Amniotic stem cell (primary cell): ENCODE results near the gene ANKRD65.
"Not testable (repeated sequence)": the region's sequence is repeated elsewhere in the genome, so short reads cannot be mapped to it uniquely, and the experiment has no call there.

Experiments used
- DNase-seq: peaks from one replicate; lab custom pipeline; 2025; lab: John Stamatoyannopoulos, UW

The ANKRD65 gene

GRCh38 chr1:1421147-1421906, at the start of gene ANKRD65:
Gene ANKRD65 (minus strand): TSS chr1:1421276. CDS start chr1:1421005, 271 bp downstream.
- DNase-seq: no peak

GRCh38 chr1:1468196-1468985, 47.3 kb upstream of the ANKRD65 start:
- not testable (repeated sequence) for DNase-seq

- DNase-seq: no peak
These were observed 42.2 kb upstream of the ANKRD65 start for GRCh38 chr1:1463312-1463711.

- no peak for DNase-seq
These were observed 41.4 kb upstream of the ANKRD65 start for GRCh38 chr1:1462318-1462966.

GRCh38 chr1:1461721-1462317, 40.7 kb upstream of the ANKRD65 start:
- DNase-seq: no peak

- no peak for DNase-seq
These were observed 39.6 kb upstream of the ANKRD65 start for GRCh38 chr1:1460540-1461130.

GRCh38 chr1:1459711-1460110, 38.6 kb upstream of the ANKRD65 start:
- not testable (repeated sequence) for DNase-seq

- not testable (repeated sequence) for DNase-seq
These were observed 38.1 kb upstream of the ANKRD65 start for GRCh38 chr1:1459156-1459555.

GRCh38 chr1:1456683-1457255, 35.7 kb upstream of the ANKRD65 start:
- DNase-seq: not testable (repeated sequence)

- not testable (repeated sequence) for DNase-seq
These were observed 34.9 kb upstream of the ANKRD65 start for GRCh38 chr1:1455934-1456333.

- no peak for DNase-seq
These were observed 34.3 kb upstream of the ANKRD65 start for GRCh38 chr1:1455366-1455884.

GRCh38 chr1:1454286-1455056, 33.4 kb upstream of the ANKRD65 start:
- DNase-seq: not testable (repeated sequence)

- DNase-seq: no peak
These were observed 31.8 kb upstream of the ANKRD65 start for GRCh38 chr1:1452882-1453281.

GRCh38 chr1:1452365-1452739, 31.3 kb upstream of the ANKRD65 start:
- not testable (repeated sequence) for DNase-seq

- DNase-seq: no peak
These were observed 30.8 kb upstream of the ANKRD65 start for GRCh38 chr1:1451696-1452364.

- DNase-seq: not testable (repeated sequence)
These were observed 29.5 kb upstream of the ANKRD65 start for GRCh38 chr1:1450616-1451015.

GRCh38 chr1:1449099-1449739, 28.1 kb upstream of the ANKRD65 start, which contains the start of gene ATAD3C:
Gene ATAD3C (plus strand): TSS chr1:1449689. CDS start chr1:1450684, 995 bp downstream.
- DNase-seq: no peak

GRCh38 chr1:1446631-1447030, 25.6 kb upstream of the ANKRD65 start:
- not testable (repeated sequence) for DNase-seq

- no peak for DNase-seq
These were observed 21.1 kb upstream of the ANKRD65 start for GRCh38 chr1:1442069-1442770.
